Colonic mucosa (tissue), 2 donors: ENCODE results near the gene NTNG1. TPM values are rescaled to one million over a fixed set of nuclear protein-coding genes. Genes with fewer than 3 reads are reported as not detected.

Experiments used
- total RNA-seq, 2 donors: library from RNA; stranded (reverse); fragmentation: NEBNext Ultra II Directional in 1 of 2; extraction: Animal tissue kit (Norgen Biotek cat#: 25700) in 1 of 2; gene quantifications; one replicate each; pipeline ENCODE4 v1.2.1, GENCODE V29; 2021
- donor health status: DM: no; HTN: no; CAD: no.
- donor health status: DM: no; HTN: no; CAD: no.

NTNG1 gene
- total RNA-seq, 2 donors from 2014 or later: 0.30 to 0.88 TPM

Other genes starting within 250 kb of the NTNG1 start
- 10 to 100 TPM; 11.8 to 19.1 TPM for gene PRMT6, start 84.4 kb upstream of the NTNG1 start, total RNA-seq